Measurements from ENCODE around the gene NOS3.

NOS3 gene

DNA sequence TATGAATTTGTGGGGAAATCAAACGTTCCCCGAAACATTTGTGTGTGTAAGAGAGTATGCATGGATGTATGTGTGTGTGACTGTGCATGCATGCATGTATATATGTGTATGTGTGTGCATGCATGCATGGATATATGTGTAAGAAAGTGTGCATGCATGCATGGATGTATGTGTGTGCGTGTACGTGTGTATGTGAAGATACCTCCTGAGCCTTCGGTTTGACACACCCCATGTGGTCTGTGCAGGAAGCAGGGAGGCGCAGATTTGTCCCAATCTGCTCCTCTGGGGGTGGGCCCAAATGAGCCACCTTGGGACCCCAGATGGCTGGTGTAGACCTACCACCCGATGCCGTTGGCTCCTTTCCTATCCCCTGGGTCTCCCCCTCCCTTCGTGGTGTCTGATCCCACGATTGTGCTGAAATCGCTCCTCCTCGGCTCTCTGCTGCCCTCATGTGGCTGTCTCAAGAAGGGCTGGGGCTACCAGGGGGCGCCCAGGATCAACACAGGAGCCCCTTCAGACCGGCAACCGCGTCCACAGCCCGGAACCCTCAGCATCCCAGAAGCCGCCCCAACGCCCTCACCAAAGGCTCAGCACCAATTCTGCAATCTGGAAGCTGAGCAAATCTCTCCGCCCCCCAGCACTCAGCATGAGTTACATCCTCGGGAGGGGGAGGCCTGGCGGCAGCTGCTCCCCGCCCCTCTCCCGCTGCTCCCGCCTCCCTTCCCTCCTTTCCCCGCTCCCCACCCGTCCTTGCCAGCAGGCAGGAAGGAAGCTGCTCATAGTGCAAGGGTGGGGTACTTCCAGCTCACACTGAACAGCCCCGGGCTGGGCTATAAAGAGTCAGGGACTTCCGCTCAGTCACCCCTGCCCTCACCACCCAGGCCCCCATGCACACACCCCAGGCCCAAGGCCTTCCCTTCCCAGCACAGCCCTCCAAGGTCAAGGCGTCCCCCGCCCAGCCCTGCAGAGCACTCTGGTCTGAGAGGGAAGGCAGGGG lies 2.3 kb upstream of the NOS3 start:
- TF ChIP-seq ZNF274 (IDR thresholded peaks at IDR 0.05; ENCODE audit: low read depth, low read length), result no peak
- H3K4me3 ChIP-seq (ENCODE audit: low read length), result no peak overlapping the region

- H3K4me3 ChIP-seq (ENCODE audit: low read length), result no peak overlapping the region
- no peak for TF ChIP-seq ZNF274 (IDR thresholded peaks at IDR 0.05; ENCODE audit: low read depth, low read length)
Observed at GRCh38 chr7:150989456-150989855, 1.4 kb upstream of the NOS3 start.

DNA sequence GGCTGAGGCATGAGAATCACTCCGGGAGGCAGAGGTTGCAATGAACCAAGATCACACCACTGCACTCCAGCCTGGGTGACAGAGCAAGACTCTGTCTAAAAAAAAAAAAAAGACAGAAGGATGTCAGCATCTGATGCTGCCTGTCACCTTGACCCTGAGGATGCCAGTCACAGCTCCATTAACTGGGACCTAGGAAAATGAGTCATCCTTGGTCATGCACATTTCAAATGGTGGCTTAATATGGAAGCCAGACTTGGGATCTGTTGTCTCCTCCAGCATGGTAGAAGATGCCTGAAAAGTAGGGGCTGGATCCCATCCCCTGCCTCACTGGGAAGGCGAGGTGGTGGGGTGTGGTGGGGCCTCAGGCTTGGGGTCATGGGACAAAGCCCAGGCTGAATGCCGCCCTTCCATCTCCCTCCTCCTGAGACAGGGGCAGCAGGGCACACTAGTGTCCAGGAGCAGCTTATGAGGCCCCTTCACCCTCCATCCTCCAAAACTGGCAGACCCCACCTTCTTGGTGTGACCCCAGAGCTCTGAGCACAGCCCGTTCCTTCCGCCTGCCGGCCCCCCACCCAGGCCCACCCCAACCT lies 1.3 kb downstream of the NOS3 start:
- H3K4me3 ChIP-seq (ENCODE audit: low read length), result no peak overlapping the region
- no peak for TF ChIP-seq ZNF274 (IDR thresholded peaks at IDR 0.05; ENCODE audit: low read depth, low read length)

GRCh38 chr7:150992833-150993302 lies 2.1 kb downstream of the NOS3 start:
- no peak for TF ChIP-seq ZNF274 (IDR thresholded peaks at IDR 0.05; ENCODE audit: low read depth, low read length)
- H3K4me3 ChIP-seq (ENCODE audit: low read length), result no peak overlapping the region

- TF ChIP-seq ZNF274 (IDR thresholded peaks at IDR 0.05; ENCODE audit: low read depth, low read length), result no peak
Observed at GRCh38 chr7:150993511-150993910, 2.7 kb downstream of the NOS3 start.

DNA sequence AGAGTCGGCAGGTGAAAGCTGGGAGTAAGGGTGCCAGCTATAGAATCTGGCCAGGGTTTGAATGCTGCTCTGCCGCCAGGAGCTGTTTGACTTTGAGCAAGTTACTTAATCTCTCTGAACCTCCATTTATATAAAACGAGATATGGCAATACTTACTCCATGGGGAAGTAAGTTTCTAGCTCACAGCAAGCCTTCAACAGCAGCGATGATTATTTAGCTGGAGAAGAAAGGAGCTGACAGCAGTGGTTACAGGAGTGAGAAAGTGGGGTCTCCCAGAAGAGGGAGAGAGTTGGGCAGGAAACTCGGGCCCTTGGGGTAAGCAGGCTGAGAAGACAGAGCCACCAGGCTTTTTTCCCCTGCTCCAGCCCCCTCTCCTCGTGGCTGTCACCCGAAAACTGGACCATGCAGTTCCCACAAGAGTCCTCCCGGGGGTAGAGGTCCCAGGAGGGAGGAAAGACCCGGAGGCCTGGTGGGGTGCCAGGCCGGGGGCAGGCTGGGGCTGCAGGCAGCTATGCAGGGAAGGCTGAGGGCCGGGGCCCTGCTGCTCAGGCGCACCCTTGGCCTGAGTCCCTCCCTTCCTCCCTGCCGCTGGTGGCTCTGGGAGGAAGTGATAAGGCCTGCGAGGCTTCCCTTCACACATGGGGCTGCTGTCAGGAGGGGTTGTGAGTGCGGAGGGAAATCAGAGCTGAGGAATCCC lies 3.5 kb downstream of the NOS3 start:
- no peak overlapping the region for H3K4me3 ChIP-seq (ENCODE audit: low read length)
- TF ChIP-seq ZNF274 (IDR thresholded peaks at IDR 0.05; ENCODE audit: low read depth, low read length), result no peak

More at GRCh38 chr7:150993511-150993910, 2.7 kb downstream of the NOS3 start:
- no peak overlapping the region for H3K4me3 ChIP-seq (ENCODE audit: low read length)

GRCh38 chr7:150994838-150995510 lies 4.2 kb downstream of the NOS3 start:
- TF ChIP-seq ZNF274 (IDR thresholded peaks at IDR 0.05; ENCODE audit: low read depth, low read length), result no peak
- H3K4me3 ChIP-seq (ENCODE audit: low read length), result no peak overlapping the region

- TF ChIP-seq ZNF274 (IDR thresholded peaks at IDR 0.05; ENCODE audit: low read depth, low read length), result no peak
- no peak overlapping the region for H3K4me3 ChIP-seq (ENCODE audit: low read length)
Observed at GRCh38 chr7:150996376-150997074, 5.7 kb downstream of the NOS3 start.

- H3K4me3 ChIP-seq (ENCODE audit: low read length), result no peak overlapping the region
- no peak for TF ChIP-seq ZNF274 (IDR thresholded peaks at IDR 0.05; ENCODE audit: low read depth, low read length)
Observed at GRCh38 chr7:150997075-150997511, 6.3 kb downstream of the NOS3 start.

- no peak for TF ChIP-seq ZNF274 (IDR thresholded peaks at IDR 0.05; ENCODE audit: low read depth, low read length)
Observed at GRCh38 chr7:150997817-150998216, 7.0 kb downstream of the NOS3 start.

DNA sequence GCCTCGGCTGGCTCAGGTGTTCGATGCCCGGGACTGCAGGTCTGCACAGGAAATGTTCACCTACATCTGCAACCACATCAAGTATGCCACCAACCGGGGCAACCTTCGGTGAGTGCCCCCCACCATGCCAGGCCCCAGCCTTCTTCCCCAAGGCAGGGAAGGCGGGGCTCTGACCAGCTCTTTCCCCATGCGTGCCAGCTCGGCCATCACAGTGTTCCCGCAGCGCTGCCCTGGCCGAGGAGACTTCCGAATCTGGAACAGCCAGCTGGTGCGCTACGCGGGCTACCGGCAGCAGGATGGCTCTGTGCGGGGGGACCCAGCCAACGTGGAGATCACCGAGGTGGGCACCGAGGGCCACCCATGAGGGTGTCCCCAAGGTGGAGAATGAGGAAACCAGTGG lies 7.5 kb downstream of the NOS3 start:
- H3K4me3 ChIP-seq (ENCODE audit: low read length), result no peak overlapping the region
- TF ChIP-seq ZNF274 (IDR thresholded peaks at IDR 0.05; ENCODE audit: low read depth, low read length), result no peak

More at GRCh38 chr7:150997817-150998216, 7.0 kb downstream of the NOS3 start:
- no peak overlapping the region for H3K4me3 ChIP-seq (ENCODE audit: low read length)

- H3K4me3 ChIP-seq (ENCODE audit: low read length), result no peak overlapping the region
- TF ChIP-seq ZNF274 (IDR thresholded peaks at IDR 0.05; ENCODE audit: low read depth, low read length), result no peak
Observed at GRCh38 chr7:150999001-150999400, 8.2 kb downstream of the NOS3 start.

Data from GM08714 (cell line).